ENCODE data around the gene CDC42BPB.

GRCh38 chr14:103006106-103006505, 51.2 kb downstream of the CDC42BPB start:
- no peak for TF ChIP-seq CTCF (IDR thresholded peaks at IDR 0.05; ENCODE audit: insufficient read depth, low read length, poor library complexity, severe bottlenecking)
- no peak for TF ChIP-seq EZH2phosphoT487 (conservative IDR thresholded peaks at IDR 0.05; ENCODE audit: low read length)

Measured in SU-DHL-6 (cell line).